Hematopoietic multipotent progenitor cell treated with erythropoietin and hydrocortisone succinate and interleukin-3 and kit ligand, for 17 days (in vitro differentiated cells): ENCODE results near the gene RPS6KC1.
"Not testable (repeated sequence)": the region's sequence is repeated elsewhere in the genome, so short reads cannot be mapped to it uniquely, and the experiment has no call there.

ENCODE experiments used
- DNase-seq: peaks from one replicate; pipeline ENCODE4 v3.0.0-alpha.2; 2015; ENCODE audit warnings: low spot score

Gene RPS6KC1

DNA sequence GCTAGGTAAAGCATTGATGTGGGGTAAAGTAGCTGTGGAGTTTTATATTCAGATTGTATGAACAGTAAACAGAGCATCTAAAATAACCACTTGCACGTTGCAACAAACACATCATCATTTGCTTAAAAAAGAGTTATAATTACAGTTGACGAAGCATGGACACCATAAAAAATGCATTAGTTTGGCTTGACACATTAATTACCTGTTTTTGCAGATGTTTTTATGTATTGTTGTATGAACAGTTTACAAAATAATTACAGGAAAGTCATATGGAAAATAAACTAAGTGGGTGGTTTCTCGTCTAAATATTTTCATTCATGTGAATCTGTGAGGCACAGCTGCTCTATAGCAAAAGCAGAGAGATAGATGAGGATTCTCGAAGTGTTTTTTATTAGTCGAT is 108.3 kb downstream of the RPS6KC1 start:
- no peak for DNase-seq

GRCh38 chr1:213160442-213160841 is 109.4 kb downstream of the RPS6KC1 start:
- not testable (repeated sequence) for DNase-seq

DNA sequence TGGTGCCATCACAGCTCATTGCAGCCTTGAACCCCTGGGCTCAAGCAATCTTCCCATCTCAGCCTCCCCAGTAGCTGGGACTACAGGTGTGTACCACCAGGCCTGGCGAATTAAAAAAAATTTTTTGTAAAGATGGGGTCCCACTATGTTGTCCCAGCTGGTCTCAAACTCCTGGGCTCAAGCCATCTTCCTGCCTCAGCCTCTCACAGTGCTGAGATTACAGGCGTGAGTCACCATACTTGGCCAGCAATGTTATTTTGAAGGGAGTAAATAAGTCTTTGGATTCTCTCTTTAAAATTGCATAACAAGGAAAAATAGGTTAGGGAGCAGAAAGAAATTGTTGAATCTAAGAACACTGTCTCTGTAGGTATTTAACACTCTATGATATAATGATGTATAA is 111.3 kb downstream of the RPS6KC1 start:
- no peak for DNase-seq

GRCh38 chr1:213162862-213163261 is 111.8 kb downstream of the RPS6KC1 start:
- DNase-seq: no peak

- no peak for DNase-seq
Observed at GRCh38 chr1:213163278-213163711, 112.3 kb downstream of the RPS6KC1 start.

GRCh38 chr1:213164561-213164960 is 113.5 kb downstream of the RPS6KC1 start:
- DNase-seq: no peak

DNA sequence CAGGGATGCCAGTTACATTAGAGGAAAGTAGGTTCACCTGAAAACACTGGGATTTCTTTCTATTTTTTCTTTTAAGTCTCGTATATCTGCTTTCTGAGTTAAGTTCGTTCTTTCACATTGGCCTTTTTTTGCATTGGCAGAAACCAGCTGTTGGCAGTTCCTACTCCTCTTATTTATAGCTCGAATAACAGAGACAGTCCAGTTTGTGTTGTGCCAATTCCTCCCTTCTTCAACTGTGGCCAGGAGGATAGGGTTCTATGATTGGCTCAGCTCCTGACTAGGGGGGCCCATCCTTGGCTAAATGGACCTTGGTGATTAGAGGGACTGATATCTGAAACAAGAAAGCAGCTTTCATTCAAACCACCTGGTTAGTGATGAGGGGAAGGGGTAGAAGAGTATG is 115.8 kb downstream of the RPS6KC1 start:
- DNase-seq: no peak

DNA sequence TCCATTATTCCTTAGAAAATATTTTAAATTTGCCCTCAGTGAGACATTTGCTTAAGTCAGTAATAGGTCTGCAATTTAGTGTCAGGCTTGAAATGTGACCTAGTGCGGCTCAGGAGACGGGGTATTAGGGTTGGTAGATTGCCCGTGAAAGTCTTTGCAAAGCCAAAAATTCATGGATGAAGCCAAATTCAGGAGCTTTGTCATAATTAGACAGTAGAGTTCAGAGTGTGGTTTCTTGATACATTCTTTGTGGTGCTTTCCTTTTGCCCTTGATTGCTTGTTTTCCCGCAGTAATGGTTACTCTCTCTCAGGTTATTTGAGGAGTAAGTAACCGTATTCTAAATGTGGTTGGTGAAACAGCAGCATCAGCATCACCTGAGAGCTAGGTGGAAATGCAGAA is 120.7 kb downstream of the RPS6KC1 start:
- DNase-seq: no peak

DNA sequence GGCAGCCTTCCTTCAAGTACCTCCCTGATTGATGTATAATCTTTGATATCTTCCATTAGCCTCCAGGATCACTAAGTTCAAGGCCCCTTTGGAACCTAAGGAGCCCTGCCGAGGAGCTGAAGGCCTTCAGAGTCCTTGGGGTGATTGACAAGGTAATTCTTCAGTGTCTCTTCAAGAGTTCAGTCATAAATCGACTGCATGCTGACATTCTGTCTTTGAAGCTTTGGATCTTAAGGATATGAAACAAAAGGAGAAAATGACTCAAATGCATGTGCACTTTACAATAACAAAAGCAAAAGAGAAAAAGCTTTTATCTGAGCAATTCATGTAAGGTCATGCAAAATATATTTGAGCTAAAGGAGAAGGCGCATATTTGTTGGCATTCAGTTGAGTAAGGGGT is 125.3 kb downstream of the RPS6KC1 start:
- DNase-seq: no peak

DNA sequence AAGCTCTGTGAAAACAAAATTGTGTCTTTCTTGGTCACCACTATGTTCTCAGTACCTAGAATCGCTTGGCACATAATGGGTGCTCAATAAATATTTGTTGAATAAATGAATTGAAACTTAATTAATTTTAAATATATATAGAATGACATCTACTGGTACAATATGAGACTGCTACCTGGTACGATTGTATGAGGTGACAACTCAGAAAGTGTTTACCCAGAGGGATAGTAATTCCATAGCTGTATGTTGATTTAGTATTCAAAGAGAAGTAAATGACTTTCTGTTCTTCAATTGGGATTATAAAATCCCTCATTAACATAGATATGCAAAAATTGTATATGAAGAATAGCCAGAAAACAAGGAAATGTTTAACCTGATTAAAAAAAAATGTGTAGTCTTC is 128.7 kb downstream of the RPS6KC1 start:
- no peak for DNase-seq

DNA sequence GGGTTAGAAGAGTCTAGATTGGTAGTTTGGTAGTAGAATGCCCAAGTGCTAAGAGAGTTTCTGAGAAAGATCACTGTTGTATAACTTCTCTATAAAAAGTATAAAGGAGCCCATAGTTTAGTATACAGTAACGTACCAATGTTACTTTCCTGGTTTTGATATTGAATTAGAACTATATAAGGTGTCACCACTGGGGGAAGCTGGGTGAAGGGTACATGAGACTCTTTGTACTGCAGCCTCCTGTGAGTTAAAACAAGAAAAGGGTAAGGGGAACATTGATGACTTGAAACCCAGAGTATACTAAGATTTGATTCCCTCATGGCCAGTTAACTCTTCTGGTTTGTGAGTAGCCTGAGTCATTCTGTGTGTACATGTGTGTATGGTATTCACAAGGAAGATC is 129.8 kb downstream of the RPS6KC1 start:
- DNase-seq: no peak

- DNase-seq: no peak
Observed at GRCh38 chr1:213183036-213183672, 132.1 kb downstream of the RPS6KC1 start.

DNA sequence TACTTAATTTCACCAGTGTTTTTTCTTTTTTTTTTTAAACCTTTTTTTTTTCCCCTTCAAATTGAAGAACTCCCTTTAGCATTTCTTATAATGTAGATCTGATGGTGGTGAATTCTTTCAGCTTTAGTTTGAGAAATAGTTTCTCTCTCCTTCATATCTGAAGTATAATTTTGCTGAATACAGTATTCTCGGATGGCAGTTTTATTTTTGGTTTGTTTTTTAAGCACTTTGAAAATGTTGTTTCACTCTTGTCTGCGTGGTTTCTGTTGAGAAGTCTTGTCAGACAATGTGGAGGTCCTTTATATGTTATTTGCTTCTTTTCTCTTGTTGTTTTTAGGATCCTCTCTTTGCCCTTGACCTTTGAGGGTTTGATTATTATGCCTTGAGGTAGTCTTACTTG is 135.1 kb downstream of the RPS6KC1 start:
- no peak for DNase-seq

DNA sequence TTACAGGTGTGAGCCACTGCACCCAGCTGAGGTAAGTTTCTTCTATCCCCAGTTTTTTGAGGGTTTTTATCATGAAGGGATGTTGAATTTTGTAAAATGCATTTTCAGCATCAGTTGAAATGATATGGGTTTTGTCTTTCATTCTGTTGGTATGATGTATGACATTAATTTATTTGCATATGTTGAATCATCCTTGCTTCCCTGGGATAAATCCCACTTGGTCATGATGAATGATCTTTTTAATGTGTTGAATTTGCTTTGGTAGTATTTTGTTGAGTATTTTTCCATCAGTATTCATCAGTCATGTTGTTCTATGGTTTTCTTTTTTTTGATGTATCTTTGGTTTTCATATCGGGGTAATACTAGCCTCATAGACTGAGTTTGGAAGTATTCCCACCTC is 141.0 kb downstream of the RPS6KC1 start:
- DNase-seq: no peak

DNA sequence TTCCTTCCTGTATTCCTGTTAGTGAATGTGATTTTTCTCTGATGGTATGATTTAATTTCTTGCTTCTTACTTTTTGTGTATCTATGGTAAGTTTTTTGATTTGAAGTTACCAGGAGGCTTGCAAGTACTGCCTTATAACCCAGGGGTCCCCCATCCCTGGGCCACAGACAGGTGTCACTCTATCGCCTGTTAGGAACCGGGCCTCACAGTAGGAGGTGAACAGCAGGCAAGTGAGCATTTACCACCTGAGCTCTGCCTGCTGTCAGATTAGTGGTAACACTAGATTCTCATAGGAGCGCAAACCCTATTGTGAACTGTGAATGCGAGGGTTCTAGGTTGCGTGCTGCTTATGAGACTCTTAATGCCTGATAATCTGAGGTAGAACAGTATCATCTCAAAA is 143.3 kb downstream of the RPS6KC1 start:
- no peak for DNase-seq

DNA sequence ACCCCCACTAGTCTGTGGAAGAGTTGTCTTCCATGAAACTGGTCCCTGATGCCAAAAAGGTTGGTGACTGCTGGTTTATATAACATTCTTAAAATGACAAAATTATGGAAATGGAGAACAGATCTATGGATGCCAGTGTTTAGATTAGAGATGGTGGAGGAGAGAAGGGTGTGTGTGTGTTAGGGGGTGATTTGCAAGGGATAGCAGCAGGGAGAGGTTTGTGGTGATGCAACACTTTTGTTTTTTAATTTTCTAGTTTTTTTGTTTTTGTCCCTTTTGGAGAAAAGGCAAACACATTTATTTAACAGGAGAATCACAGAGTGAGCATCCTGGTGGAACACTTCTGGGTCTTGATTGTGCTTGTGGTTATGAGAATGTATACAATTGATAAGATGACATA is 143.8 kb downstream of the RPS6KC1 start:
- no peak for DNase-seq

GRCh38 chr1:213196328-213197054 is 145.4 kb downstream of the RPS6KC1 start:
- not testable (repeated sequence) for DNase-seq

DNA sequence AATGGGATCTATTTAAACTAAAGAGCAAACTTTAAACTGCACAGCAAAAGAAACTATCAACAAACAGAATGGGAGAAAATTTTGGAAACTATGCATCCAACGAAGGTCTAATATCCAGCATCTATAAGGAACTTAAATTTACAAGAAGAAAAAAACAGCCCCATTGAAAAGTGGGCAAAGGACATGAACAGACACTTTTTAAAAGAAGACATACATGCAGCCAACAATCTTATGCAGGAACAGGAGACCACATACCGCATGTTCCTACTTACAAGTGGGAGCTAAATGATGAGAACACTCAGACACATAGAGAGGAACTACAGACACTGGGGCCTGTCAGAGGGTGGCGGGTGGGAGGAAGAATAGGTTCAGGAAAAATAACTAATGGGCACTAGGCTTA is 149.6 kb downstream of the RPS6KC1 start:
- no peak for DNase-seq

DNA sequence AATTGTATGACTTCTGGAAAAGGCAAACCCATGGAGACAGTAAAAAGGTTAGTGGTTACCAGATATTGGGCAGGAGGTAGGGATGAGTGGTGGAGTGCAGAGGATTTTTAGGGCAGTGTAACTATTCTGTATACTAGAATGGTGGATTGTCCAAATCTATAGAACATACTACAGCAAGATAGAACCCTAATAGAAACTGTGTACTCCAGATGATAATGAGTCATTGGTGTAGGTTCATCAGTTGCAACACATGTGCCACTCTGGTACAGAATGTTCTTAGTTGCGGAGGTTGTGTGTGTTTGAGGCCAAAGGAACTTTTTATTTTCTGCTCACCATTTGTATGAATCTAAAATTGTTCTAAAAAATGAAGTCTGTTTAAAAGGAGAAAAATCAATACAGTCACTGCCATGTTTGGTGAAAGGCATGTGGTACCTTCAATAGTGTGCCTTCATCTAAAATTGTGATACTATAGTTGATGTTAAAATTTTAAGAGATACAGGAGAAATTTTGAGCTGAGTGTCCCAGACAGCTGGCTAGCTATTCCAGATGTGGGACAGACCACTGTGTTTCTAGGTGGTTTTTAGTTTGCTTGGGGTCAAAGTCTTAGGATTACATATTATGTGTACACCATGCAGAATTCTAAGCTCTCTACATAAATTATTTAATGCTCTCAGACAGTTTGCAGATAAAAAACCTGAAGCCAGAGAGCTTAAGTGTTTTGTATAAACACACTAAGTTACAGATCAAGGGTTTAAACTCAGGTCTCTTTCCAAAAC is 150.5 kb downstream of the RPS6KC1 start:
- DNase-seq: no peak

DNA sequence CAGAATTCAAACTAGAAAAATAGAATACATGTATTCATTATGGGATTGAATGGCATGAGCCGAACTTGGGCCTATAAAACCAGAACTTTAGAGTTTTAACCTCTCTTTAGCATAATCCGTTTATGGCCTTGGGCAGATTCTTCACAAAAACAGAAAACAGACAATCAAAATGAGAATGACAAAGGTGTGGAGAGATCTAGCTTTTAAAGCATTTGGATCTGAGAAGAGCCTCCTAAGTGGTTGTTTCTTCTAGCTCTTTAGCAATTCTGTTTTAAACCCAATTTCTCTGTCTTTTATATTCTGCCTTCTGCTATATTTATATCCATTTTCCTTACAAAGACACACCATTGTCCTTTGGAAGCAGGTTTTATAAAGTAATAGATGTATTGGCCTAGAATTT is 160.2 kb downstream of the RPS6KC1 start:
- DNase-seq: no peak

DNA sequence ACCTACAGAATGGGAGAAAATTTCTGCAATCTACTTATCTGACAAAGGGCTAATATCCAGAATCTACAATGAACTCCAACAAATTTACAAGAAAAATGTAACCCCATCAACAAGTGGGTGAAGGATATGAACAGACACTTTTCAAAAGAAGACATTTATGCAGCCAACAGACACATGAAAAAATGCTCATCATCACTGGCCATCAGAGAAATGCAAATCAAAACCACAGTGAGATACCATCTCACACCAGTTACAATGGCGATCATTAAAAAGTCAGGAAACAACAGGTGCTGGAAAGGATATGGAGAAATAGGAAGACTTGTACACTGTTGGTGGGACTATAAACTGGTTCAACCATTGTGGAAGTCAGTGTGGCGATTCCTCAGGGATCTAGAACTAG is 168.0 kb downstream of the RPS6KC1 start:
- DNase-seq: not testable (repeated sequence)

DNA sequence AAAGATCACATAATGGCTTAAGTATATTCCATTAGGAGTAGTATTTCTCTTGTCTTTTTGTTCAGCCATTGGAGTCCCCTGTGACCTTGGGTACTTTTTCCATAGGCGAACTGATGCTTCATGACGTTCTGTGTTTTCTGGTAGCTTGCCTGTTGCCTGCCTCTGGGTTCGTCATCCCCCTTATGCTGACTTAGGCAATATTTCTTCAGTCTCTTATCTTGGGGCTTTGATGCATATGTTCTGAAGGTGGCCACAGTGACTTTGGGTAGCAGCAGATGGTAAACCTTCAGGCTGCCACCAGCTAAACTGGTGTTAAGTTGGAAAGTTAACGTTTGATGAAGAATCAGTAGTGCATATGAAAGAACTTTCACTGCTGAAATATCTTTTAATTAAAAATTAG is 170.2 kb downstream of the RPS6KC1 start:
- no peak for DNase-seq

- DNase-seq: no peak
Observed at GRCh38 chr1:213227458-213227857, 176.4 kb downstream of the RPS6KC1 start.
